ENCODE data around the gene BTG2.

DNA sequence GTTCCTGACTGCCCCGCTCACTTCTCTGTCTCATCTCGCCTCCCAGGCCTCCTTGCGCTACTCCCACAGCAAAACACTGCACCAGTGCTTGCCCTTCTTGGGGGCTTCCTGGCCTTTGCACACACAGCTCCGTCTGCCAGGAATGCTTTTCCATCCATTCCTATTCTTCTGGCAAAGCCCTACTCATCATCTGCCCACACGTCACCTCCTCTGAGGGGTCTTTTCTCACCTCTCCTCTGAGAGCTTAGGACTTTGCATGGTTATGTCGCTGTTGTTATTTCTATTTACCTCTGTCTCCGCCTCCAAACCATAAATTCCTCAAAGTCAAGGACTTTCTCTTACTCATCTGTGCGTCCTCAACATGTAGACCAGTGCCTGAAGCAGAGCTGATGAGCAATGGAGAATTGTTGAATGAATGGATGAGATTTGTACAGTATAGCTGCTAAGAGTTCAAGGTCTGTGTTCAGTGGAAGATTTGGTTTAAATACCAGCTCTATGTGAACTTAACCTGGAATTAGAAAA, 26.4 kb upstream of the BTG2 start:
- TF ChIP-seq POLR2A (IDR thresholded peaks at IDR 0.05; ENCODE audit: low read depth, low read length), result no peak
- TF ChIP-seq POLR2AphosphoS5 (IDR thresholded peaks at IDR 0.05; ENCODE audit: low read depth, low read length), result no peak

All from GM12892 (cell line).